ENCODE measurements around the gene CD80.
A peak's percentile ranks its signal among the peaks of the same experiment; 100 is the strongest.
"Not testable (repeated sequence)": the region's sequence is repeated elsewhere in the genome, so short reads cannot be mapped to it uniquely, and the experiment has no call there.

Gene CD80
- total RNA-seq, result 1.4 to 3.6 reads per million in 2 donors

- DNase-seq, result peak; percentile 25
Measured at GRCh38 chr3:119559441-119559963, at the start of gene CD80. Gene CD80 (minus strand): TSS chr3:119559614. CDS start chr3:119557728, 1,886 bp downstream.

- DNase-seq, result no peak
Measured at GRCh38 chr3:119608405-119609000, 49.1 kb upstream of the CD80 start.

- DNase-seq, result no peak
Measured at GRCh38 chr3:119604878-119605277, 45.5 kb upstream of the CD80 start.

GRCh38 chr3:119602676-119603075, 43.3 kb upstream of the CD80 start:
- no peak for DNase-seq

- DNase-seq, result no peak
Measured at GRCh38 chr3:119601154-119601553, 41.7 kb upstream of the CD80 start.

- DNase-seq, result no peak
Measured at GRCh38 chr3:119600732-119601131, 41.3 kb upstream of the CD80 start.

- no peak for DNase-seq
Measured at GRCh38 chr3:119599558-119600174, 40.3 kb upstream of the CD80 start.

GRCh38 chr3:119598410-119599098, 39.1 kb upstream of the CD80 start:
- no peak for DNase-seq

- no peak for DNase-seq
Measured at GRCh38 chr3:119597548-119598288, 38.3 kb upstream of the CD80 start, which contains the start of gene PLA1A. Gene PLA1A (plus strand): TSS chr3:119597885. CDS start chr3:119597914, 29 bp downstream.

GRCh38 chr3:119596398-119596797, 37.0 kb upstream of the CD80 start:
- no peak for DNase-seq

- no peak for DNase-seq
Measured at GRCh38 chr3:119595639-119596334, 36.4 kb upstream of the CD80 start.

- not testable (repeated sequence) for DNase-seq
Measured at GRCh38 chr3:119594929-119595328, 35.5 kb upstream of the CD80 start.

GRCh38 chr3:119594066-119594465, 34.7 kb upstream of the CD80 start:
- no peak for DNase-seq

GRCh38 chr3:119592861-119593260, 33.4 kb upstream of the CD80 start:
- no peak for DNase-seq

- no peak for DNase-seq
Measured at GRCh38 chr3:119590706-119591105, 31.3 kb upstream of the CD80 start.

GRCh38 chr3:119589102-119589773, 29.8 kb upstream of the CD80 start:
- DNase-seq, result no peak

- DNase-seq, result no peak
Measured at GRCh38 chr3:119588112-119588511, 28.7 kb upstream of the CD80 start.

- DNase-seq, result no peak
Measured at GRCh38 chr3:119586733-119587172, 27.3 kb upstream of the CD80 start.

GRCh38 chr3:119585856-119586570, 26.6 kb upstream of the CD80 start:
- no peak for DNase-seq

- no peak for DNase-seq
Measured at GRCh38 chr3:119585208-119585607, 25.8 kb upstream of the CD80 start.

- no peak for DNase-seq
Measured at GRCh38 chr3:119582178-119582577, 22.8 kb upstream of the CD80 start.

Measured in T-helper 9 cell (primary cell).